GM21526 (cell line): ENCODE measurements around the gene EXD3.

Experiments used
- ATAC-seq: cut with Tn5 transposase; IDR thresholded peaks from one replicate; pipeline ENCODE4 v1.9.1; 2021; ENCODE audit warnings: moderate library complexity; ENCODE audit not compliant: unreplicated experiment, low FRiP score

Gene EXD3

DNA sequence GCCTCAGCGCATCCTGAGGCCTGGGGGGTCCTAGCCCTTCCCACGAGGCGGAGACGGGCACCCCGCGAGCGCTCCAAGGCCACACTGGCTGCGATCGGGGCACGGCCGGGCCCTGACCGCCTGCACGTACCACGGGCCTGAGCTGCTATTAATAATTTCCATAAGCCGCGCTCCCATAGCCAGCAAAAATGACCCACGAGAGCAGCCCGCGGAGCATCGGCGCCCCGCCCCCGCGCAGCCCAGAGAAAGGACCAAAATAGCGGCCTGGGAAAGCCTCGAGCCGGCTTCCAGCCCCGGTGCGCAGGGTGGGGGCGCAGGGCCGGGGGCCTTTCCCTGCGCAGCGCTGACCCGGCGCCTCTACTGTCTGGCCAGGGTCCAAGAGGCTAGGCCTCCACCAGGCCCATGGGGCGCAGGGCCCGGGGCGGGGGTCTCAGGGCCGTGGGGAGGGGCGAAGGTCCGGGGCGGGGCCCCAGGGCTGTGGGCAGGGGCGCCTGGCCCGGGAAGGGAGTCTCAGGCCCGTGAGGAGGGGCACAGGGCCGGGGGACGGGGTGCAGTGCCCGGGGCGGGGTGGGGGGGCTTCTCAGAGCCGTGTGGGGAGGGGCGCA is 54.4 kb downstream of the EXD3 start:
- no peak for ATAC-seq

DNA sequence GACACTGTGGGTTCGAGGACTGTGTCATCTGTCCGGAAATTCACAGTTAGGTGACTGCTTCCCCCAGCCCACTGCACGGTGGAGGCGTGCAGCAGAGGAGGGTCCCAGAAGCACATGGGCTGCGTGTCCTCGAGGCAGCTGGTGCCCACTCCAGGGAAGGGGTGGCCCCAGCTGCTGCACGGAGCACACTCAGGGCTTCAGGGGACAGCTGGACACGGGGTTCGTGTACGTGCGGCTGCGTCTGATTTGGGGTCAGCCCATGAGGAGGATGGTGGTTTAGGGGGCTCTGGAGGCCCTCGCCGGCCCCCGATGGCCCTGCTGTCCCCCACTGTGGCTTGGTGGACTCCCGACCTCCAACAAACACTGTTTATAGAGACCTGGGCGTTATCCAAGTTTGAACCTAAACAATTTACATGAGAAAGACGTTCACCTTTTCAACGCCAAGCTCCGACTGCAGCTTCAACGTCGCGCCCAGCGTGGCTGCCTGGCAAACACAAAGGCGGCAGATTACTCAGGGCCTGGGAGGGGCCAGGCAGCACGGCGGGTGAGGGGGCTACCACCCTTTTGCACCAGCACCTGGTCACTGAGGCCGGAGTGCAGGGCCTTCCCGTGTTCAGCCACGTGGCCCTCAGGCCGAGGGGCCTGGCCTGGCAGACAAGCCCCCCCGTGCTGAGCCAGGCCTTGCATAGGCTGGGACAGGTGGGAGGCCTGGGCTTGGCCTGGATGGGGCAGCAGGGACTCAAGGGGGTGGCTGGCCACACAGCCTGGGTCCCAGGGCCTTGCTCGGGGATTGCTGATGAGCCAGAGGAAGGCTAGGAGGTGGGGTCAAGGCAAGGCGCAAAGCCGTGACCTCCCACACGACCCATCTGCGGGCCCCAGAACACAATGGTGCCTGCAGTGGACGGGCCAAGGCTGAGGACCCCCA is 55.2 kb downstream of the EXD3 start:
- no peak for ATAC-seq

DNA sequence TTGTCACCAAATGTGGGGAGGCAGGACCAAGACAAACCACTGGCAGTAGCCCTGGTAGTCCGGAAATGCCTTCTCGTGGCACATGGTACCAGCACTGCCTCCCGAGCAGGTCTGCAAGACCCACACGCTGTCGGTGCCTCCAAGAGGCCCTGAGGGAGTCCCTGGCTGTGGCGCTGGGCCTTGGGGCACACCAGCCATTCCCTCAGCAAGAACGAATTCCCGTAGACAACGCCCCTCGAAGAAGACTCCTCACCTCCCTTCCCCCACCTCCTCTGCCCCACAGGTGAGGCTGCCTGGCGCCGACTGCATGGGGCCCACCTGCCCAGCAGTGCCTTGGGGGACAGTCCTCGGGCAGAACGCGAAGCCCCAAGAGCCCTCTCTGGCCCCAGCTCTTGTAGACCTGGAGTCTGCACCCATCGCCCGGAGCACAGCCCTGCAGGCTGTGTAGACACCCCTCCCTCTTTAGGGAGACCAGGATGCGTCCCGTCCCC is 56.0 kb downstream of the EXD3 start:
- ATAC-seq = no peak

DNA sequence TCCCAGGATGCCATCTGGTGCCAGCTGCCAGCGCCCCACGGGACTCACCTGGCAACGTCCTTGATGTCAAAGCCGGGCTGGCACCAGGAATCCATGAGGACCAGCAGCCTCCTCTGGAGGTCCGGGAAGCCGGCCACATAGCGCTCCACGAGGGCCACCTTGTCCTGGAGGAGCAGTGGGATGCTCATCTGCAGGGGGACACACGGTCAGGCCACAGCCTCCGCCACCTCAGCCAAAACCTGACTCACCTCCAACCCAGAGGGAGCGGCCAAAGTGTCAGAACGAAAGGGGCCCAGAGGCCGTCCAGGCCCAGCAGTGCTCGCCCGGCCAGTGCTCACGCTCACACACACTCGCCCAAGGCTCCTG is 56.5 kb downstream of the EXD3 start:
- no peak for ATAC-seq

DNA sequence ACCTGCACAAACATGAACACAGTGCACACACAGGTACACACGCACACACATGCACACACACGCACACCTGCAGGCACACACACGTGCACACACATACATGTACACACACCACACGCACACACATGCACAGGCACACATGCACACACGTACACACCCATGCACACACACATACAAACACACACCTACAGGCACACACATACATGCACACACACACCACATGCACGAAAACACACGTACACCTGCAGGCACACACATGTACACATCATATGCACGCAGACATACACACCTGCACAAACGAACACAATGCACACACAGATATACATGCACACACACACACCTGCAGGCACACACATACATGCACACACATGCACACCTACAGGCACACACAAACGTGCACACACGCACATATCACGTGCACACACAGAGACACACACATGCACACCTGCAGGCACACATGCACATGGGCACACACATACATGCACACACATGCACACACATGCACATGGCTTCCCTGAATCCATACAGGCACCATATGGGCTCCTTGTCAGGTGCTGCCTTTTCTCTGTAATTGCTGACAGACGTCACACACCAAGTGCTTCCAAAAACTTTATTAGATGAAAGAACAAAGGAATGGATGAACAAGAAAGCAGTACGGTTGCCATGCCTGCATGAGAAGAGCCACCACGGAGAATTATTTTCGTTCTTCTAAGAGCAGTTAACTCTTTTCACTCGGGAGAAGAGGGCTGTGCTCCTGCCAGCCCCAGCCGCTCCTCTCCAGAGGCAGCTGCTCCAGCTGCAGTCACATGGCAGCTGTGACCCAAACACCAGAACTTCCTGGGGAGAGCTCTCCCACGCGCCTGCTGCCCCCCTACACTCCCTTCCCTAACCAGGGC is 57.2 kb downstream of the EXD3 start:
- no peak for ATAC-seq

DNA sequence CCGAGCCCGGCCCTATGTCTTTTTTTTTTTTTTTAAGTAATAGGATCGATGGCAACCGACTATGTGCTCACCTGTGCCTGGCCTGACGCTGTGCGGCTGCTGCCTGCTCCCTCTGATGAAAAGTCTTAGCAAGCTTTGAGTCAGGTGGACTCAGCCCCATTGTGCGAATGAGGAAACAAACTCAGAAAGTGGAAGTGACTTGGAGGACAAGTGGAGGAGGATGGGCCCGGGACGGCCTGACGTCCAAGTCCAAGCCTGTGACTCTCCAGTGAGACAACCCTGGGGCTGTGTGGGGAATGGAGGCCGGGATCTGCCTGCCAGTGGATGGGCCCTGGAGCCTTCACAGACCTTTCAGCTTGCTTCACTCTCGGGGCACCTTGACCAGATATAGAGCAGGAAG is 57.9 kb downstream of the EXD3 start:
- ATAC-seq = no peak

DNA sequence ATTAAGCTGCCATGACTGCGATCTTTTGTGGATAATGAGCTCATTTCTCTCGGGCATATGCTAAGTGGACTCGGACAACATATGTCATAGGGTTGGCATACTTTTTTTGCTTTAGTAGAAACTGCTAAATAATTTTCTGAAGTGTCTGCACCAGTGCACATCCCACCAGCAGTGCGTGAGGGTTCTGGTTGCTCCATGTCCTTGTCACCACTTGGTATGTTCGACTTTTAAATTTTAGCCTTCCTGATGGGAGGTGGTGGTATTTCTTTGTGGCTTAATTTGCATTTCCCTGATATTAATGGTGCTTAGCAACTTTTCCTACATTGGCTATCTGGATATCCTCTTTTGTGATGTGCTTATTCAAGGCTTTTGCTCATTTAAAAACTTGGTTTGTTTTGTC is 63.1 kb downstream of the EXD3 start:
- ATAC-seq = no peak

DNA sequence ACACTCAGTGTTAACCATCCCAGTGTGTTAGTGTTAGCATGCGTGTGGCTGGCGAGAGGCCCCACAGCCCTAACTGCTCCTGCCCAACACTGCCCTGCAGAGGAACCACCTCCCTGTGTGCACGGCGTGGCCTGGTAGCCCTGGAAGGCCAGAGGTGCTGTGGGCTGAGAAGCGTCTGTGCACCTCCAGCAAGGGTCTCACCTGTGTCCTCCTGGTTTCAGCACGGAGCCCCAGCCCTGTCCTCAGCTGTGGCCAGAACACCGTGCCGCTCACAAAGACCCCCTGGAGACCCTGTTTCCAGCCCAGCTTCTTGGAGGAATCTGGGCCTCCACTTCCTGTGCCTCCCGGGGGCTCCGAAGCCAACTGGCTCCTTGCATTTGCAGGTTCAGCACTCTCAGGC is 64.8 kb downstream of the EXD3 start:
- no peak for ATAC-seq

DNA sequence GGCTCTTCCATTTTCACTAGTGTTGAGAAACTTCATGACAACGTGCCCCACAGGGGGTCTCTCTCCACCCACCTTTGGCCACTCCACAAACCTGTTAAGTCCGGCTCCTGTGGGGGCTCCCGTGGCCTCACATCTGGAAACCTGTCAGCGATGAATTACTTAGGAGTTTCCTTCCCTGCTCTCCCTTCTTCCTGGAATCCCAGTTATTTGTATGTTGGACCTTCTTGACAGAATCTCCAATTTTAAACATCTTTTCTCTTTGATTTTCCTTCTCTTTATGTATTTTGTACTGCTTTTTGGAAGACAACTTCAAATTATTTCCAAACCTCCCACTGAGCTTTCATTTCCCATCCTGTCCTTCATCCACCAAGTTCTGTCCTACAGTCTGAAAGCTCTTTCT is 65.8 kb downstream of the EXD3 start:
- no peak for ATAC-seq

DNA sequence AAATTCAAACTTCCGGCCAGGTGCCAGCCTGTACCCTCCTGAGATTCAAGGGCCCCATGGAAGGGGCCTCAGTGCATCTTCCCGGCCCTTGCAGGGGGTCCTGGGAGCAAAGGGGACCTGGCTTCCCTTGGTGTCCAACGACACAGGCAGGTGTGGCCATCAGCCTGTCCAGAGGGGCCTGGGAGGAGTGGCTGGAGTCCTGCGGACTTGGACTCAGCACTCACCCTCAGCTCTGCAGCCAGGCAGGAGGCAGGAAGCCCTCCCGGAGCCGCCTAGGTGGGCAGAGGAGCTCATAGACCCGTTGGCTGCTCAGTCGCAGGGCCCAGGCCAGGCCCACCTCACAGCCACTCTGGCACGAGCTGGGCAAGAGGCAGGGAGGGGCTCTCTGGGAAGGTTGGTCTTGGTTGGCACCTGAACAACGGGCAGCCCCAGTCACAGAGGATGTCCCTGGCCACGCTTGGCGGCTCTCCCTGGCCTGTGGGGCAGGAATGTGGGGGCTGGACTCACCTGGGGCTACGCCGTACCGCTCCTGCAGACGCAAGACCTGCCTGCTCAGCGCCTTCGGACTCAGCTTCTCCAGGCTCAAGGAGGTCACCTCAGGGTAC is 67.1 kb downstream of the EXD3 start:
- no peak for ATAC-seq

DNA sequence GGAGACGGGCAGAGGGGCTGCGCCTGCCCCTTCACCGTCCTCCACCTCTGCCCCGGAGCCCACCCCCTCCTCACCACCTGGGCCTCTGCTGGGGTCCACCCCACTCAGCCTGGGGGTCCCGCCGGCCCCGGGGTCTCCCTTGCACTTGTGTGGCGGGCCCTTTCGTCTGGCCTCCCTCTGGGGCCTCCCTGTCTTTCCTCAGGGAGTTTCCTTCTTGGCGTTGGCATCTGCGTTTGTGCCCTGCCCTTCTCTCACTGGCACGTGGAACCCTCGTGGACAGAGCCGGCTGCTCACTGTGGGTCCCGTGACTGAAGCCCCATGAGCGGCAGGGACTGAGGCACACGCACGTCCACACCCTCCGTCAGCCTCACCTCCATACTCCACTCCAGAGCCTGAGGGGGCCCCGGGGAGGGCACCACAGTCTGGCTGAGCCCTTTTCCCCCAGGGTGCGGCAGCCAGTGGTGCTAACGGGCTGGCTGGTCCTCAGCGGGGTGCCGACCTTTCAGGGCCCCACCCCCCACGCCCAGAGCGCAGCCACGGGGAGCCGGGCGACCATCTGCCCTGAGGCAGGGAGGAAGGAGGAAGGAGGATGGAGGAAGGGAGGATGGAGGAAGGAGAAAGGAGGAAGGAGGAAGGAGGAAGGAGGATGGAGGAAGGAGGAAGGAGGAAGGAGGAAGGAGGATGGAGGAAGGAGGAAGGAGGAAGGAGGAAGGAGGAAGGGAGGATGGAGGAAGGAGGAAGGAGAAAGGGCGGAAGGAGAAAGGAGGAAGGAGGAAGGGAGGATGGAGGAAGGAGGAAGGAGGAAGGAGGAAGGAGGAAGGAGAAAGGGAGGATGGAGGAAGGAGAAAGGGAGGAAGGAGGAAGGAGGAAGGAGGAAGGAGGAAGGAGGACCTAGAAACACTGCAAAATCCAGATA is 67.9 kb downstream of the EXD3 start:
- ATAC-seq = no peak

DNA sequence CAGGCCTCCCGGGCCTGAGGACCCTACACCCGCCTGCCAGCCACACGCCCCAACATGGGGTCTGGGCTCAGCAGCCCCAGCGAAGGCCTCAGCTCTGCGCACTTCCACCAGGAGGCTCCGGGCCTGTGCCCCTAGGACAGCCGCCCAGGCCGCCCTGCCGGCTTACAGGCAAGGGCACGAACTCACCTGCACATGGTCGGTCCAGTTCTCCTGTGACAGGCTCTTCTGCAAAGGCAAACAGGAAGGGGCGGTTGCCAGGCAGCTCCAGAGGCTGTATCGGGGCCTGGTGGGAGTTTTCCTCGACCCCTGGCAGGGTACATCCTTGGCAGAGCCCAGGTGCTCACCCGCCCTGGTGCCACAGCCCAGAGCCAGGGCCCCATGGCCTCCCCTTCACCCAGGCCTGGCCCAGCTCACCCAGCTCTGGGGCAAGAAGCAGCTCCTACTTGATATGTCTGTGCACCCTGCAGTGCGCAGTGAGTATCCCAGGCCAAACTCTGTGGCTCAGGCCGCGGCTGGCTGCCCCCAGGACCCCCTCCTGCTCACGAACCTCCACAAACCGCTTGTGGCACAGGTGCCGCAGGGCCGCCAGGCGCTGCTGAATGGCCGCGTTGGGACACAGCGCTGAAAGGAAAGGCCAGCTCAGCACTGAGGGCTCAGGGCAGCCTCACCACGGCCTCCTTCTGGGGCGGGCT is 68.7 kb downstream of the EXD3 start:
- no peak for ATAC-seq

DNA sequence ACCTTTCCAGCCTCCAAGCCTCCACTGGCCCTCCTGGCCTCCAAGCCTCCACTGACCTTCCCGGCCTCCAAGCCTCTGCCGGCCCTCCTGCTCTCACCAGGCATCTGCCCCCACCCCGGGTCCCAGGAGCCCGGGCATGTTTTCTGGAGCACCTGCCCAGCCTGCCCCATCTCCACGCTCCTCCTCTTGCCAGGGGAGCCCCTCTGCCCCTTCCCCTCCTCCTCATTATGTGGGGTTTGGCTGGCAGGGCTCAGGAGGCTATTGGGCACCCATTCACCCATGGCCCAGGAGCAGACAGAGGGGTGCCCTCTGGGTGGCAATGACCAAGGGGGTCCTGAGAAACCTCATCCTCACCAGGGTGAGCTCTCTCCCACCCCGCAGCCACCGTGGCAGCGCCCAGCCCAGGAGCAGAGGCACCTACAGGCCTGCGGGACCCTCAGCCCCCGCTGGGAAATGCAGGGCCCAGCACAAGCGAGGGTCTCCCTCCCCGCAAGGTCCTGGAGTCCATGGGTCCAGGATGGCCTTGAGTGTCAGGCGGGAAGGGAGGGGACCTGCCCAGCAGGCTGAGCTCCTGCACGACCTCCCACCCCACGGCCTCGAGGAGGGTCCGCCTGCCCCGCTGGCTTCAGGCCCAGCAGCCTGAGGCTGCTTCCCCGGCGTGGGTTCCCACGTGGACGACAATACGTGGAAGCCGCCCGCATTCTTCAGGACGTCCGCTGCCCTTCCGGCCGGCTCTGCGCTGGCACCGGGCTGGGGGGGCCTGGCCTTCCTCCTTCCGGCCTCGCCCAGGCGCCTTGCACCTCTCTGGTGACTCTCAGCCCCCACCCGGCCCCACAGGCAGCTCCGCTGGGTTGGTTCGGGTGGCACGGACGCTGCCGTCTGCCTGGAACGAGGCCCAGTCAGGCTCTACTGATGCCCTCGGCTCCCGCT is 69.5 kb downstream of the EXD3 start:
- ATAC-seq = no peak

DNA sequence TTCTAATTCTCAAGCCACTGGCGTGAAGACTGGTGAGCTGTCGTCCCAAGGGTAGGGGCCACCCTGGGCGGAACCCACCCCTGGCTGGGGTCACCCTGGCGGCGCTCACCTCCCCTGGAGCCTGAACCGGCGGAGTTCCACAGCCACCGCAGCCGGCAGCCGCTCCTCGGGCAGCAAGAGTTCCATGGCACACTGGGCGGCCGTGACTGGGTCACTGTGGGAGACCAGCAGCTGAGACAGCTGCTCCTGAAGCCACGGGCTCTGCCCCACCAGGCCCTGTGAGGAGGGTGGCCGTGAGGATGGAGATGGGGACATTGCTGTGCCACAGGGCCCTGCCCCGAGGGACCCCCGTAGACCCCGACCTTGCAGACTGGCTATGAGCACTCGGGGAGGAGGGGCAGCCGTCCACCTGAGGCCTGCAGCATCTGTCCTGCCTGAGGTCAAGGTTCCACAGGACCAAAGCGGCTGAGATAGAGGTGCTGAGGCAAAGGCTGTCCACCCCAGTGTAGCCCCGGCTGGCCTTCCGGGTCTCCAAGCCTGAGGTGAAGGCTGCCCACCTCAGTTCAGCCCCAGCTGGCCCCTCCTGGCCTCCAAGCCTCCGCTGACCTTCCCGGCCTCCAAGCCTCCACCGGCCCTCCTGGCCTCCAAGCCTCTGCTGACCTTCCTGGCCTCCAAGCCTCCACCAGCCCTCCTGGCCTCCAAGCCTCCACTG is 70.3 kb downstream of the EXD3 start:
- ATAC-seq = no peak

DNA sequence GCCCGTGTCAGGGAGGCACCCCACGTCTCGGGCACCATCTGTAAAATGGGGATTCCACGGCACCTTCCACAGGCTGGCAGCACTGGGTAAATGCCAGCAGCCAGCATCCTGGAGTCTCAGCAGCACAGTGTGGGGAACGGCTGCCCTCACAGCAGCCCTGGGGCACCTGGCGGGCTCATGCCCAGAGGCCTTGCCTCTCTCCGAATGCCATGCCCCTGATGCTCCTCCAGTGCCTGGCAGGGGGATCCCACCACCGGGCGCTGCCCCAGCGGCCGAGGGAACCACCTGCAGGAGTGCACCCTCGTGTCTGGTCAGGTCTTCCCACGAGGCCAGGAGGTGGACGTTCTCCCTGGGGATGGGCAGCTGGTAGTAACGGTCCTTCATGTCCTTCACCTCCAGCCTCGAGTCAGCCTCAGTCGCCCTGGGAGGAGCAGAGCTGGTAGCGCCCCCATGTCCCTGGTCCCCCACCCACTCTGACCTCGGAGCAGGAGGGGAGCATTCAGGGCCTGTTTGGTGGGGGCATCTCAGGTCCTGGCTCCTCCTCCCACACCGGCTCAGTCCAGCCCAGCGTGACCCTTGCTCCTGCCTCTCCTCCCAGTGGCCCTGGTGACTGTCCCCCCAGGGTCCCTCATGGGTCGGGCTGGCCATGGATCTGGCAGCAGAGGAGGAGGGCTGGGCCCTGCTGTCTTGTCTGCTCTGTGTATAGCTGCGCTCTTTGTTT is 71.0 kb downstream of the EXD3 start:
- ATAC-seq = no peak

DNA sequence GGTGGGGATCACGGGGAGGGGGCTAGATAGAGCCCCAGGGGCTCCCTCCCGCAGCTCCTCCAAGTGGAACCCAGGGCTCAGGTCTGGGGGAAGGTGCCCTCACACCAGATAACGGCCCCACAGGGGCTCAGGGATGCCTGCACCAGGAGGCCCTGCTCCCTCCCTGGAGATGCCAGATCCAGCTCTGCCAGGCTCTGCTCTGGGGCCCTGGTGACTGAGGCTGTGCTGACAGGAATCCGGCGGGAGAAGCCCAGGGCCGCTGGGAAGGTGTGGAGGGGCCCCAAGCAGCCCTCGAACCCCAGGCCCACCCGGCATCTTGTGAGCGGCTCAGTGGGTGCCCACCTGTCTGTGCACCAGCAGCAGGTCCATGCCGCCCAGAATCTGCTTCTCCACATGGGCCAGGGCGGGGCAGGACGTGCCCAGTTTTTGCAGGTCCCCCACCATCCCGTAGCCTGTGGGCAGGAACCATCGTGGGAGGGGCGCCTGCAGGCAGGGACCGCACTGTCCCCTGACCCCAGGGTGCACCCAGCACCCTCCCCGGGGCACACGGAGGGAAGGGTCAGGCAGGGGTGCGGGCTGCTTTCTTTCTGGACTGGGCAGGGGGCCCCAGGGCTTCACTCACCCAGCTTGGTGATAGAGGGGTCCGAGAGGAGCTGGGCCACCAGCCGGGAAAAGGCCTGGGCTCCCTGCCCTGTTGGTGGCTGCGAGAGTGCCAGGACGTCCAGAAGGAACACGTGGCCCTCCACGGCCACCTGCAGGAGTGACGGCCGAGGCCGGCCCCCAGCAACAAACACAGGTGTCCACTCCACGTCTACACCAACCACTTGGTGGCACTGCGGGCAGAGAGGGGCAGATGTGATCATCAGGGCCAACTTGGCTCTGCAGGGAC is 72.0 kb downstream of the EXD3 start:
- no peak for ATAC-seq
